DLD1 (cell line): Measurements from ENCODE around the gene CRMP1.
"Not testable (repeated sequence)": the region's sequence is repeated elsewhere in the genome, so short reads cannot be mapped to it uniquely, and the experiment has no call there.

ENCODE experiments used
- in situ Hi-C: cut with HindIII; loops from 2 replicates; pipeline ENCODE4 v1.10.0; 2017; ENCODE audit warnings: low sequenced_read_pairs

The CRMP1 gene

DNA sequence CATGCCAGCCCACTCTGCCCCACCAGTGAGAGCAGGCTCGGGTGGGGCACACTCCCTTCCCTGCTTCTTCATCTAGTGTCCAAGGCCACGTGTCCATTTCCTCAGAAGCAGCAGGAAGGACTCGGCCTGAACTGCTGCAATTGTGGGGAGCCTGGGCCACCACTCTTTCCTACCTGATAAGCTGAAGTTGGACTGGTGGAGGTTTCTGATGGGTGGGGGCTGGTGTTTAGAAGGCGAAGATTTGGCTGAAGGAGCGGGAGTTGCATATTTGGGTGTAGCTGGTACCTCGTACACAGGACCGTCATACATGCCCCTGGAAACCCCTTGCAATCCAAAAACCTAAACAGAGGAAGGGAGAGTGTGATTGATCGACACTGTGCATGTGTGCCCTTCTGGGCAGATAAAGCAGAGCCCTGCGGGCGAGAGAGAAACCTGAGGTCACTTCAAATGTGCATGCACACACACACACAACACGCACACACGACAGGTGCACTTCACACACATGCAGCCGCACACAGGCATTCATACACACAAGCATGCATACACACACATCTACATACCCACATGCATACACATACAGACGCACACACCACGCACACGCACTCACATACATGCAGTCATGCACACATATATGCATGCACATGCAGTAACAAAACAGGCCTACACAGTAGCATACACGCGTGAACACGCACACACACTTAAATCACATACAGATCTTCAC lies 67.4 kb downstream of the CRMP1 start:
- in situ Hi-C loops = no loop called here

DNA sequence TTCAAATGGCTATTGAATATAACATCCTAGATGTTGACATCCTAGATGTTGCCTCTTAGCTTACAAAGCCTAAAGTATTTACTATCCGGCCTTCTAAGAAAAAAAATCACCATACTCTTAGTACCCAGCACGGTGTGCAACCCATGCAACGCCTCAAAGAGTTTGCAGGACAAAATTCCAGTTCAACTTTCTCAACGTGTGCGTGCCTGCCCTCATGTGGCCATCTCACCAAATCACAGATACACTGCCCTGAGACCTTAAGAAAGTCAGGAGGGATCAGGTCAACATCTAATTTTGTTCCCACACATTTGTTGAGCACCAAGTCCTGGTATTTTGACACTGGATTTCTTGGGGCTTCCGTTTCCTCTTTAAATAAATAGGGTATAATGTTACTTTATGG lies 68.3 kb downstream of the CRMP1 start:
- in situ Hi-C loops = no loop called here

GRCh38 chr4:5824227-5824626 lies 68.7 kb downstream of the CRMP1 start:
- in situ Hi-C loops = no loop called here

DNA sequence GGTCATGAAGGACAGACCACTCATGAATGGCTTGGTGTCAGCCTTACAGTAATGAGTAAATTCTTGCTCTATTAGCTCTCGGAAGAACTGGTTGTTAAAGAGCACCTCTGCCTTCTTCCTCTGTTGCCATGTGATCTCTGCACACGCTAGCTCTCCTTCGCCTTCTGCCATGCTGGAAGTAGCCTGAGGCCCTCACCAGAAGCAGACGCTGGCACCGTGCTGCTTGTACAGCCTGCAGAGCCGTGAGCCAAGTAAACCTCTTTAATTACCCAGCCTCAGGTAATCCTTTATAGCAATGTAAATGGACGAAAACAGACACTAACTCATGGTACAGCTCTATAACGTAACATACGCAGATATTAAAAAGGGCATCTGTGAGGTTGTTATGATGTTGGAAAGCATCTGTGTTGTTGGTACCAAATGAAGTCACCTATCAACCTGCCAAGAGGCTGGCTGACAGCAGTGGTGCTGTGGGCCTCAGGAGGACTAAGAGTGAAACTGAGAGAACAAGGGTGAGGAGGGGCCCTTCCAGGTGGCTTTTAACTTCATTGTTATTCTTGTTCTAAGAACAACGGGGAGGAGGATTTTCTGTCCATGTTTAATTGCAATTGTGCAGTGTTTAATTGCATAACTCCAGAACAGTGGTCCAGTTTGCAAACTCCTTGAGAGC lies 69.2 kb downstream of the CRMP1 start:
- in situ Hi-C loops = no loop called here

DNA sequence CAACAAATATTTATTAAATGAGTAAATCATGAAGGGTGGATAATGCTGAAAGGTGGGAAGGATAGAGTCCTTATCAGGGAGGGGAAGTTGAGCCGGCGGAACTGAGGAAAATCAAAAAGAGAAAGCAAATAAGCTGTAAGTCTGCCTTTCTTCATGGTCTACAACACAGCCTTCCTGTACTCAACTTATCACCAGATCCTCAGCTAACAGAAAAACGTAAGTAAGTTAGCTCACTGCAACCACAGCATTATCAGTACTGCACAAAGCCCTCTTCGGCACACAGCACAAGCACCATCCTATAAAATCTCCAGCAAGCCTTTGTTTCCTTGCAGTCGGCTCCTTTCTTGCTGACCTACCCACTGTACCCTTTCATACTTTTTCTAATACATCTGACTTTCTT lies 70.3 kb downstream of the CRMP1 start:
- in situ Hi-C loops = no loop called here

- in situ Hi-C loops = no loop called here
Measured at GRCh38 chr4:5821665-5822358, 71.1 kb downstream of the CRMP1 start.

DNA sequence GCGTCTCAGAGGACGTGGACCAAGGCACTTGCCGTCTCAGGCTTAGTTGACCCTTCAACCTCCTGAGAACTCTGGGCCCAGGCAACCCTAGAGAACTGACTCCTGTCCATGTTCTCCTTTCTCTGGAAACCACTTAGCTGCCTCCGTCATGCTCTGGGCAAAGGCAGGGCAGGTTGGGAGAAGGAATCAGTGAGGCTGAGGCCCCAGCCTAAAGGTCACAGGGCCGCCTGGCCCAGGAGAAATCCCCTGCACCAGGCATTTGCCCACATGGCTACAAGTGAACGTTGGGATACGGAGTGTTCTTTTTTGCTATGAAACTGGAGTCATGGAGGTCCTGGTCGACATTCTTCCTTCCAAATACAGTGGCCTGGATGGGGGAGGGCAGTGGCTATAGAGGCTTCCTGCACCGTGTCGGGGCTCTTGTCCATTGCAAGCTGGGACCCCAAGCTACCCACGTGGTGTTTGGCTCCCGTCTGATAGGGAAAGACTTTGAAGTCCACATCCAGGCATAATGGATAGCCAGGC lies 76.0 kb downstream of the CRMP1 start:
- in situ Hi-C loops = no loop called here

DNA sequence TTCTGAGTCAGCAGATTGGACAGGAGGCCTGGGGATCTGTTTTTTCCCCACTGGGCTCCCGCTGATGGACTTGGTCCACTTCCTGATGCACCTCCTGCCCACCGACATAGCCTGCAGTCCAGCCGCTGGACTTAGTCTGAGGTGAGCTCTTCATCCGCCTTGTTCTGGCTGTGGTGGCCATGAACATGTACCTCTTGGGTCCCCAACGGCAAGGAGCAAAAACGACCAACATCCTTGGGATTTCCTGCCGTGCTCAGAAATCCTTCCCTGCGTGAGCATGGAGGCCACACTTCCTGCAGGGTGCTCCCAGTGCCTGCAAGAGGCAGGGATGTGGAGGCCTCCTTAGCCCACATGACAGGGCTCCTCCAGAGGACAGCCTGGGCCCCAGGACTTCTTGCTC lies 76.8 kb downstream of the CRMP1 start:
- in situ Hi-C loops = no loop called here

- in situ Hi-C loops = no loop called here
Measured at GRCh38 chr4:5815641-5816040, 77.2 kb downstream of the CRMP1 start.

DNA sequence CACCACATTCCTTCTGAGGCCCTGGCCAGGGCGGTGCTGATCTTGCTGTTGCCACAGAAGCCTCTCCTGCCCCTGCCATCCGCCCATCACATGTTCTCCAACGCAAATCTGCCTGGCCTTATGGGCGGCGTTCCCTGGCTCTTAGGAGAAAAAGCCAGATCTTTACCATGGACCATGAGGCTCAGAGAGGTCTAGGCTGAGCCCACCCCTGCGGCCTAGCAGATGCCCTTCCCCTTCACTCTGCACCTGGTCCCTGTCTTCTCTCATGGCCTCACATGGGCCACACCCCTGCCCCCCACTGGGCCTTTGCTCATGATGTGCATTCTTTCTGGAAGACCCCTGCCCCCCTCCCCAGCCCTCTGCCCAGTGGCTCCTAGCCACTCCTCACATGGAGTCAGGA lies 78.5 kb downstream of the CRMP1 start:
- in situ Hi-C loops = no loop called here

- in situ Hi-C loops = no loop called here
Measured at GRCh38 chr4:5813882-5814255, 79.0 kb downstream of the CRMP1 start.

- in situ Hi-C loops = no loop called here
Measured at GRCh38 chr4:5812506-5813229, 80.2 kb downstream of the CRMP1 start.

- in situ Hi-C loops = not testable (repeated sequence)
Measured at GRCh38 chr4:5812057-5812456, 80.8 kb downstream of the CRMP1 start.

DNA sequence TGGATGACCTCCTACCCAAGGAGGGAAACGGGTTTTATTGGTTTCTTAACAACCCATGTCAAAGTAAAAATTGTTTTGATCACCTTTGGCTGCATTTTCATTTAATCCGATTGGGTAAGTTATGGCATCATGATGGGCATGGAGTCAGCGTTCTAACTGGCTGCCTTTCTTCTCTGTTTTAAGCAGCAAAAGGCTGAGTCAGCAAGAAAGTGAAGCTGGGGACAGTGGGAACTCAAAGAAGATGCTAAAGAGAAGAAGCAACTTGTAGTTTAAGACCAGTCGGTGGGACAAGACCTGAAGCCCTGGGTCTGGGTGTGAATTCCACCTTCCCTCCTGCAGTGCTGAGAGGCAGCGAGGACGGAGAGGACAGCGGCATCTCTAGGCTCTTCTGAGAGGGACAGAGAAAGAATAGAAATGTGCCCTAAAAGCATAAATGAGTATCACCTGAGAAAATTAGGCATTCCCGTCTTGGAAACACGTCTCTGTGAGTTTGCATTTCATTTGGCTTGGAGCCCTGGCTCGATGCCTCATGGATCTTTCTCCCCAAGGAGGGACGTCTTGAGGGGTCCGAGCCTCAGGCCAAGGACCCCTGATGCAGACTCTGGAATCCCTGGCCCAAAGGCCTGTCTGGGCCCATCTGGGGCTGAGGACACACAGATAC lies 82.0 kb downstream of the CRMP1 start:
- in situ Hi-C loops = no loop called here

DNA sequence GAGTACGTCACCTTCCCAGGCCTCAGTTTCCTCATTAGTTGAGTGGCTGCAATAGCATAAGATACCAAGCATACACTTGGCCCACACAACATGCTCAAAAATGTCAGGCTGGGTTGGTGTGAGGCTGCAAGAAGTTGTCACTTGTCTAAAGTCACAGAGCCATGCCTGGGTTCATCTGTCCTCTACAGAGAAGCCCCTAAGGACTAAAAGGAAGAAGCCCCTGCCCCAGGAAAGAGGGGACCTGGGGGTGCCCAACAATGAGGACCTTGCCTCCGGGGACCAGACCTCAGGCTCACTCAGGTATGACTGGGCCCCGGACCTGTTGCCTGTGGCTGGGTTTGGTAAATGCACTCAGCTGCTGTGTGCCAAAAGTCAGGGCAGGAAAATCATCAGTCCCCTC lies 82.7 kb downstream of the CRMP1 start:
- in situ Hi-C loops = no loop called here

- in situ Hi-C loops = no loop called here
Measured at GRCh38 chr4:5809216-5809776, 83.6 kb downstream of the CRMP1 start.

DNA sequence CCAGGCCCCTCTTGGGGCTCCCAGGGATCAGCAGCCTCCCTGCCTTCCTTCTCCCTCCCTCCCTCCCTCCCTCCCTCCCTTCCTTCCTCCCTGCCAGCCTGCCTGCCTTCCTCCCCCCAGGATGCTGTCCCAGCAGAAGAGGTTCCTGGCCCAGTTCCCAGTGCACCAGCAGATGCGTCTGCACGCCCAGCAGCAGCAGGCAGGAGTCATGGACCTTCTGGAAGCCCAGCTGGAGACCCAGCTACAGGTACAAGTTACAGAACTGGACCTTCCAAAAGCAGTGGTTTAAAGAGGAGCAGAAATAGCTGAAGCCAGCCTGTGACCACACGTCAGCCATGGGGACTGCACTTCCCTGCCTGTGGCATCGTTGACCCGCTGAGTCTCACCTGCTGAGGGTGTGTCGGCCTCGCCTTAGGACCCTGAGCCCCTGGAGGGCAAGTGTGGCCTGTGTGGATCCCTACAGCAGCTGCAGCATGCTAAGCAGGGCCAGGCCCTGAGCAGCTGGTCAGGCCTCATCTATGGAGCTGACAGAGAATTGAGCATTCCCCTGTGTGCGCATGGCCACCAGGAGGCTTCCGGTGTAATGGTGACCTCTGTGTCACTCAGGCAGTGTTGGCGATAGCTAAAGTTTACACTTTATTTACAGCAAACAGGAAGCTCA lies 84.7 kb downstream of the CRMP1 start:
- in situ Hi-C loops = no loop called here

- in situ Hi-C loops = no loop called here
Measured at GRCh38 chr4:5805270-5805669, 87.6 kb downstream of the CRMP1 start.

DNA sequence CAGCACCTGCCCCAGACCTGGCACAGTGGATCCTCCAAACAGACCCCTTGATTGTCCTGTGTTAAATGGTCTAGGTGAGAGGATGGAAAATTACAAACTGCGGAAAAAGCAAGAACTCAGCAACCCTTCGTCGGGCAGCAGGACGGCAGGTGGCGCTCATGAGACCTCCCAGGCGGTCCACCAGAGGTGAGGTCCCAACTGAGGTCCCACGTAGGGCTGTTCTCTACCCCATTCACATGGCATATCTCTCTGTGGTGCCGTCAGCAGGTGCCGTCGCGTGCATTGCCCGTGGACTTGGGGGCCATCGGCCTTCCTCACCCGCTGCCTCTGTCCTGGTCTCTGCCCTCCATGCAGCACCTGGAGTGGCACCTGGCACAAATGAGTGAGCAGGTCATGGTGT lies 88.2 kb downstream of the CRMP1 start:
- in situ Hi-C loops = no loop called here

DNA sequence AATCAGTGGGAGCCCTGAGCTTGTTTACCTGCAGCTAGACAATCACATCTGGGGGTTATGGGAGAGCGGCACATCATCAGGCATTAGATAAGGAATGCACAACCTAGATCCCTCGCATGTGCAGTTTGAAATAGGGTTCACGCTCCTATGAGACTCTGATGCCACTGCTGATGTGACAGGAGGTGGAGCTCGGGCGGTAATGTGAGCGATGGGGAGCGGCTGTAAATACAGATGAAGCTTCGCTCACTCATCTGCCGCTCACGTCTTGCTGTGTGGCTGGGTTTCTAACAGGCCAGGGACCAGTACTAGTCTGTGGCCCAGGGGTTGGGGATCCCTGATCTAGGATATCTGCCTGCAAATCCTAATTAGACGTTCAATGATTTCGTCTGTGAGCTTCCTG lies 90.3 kb downstream of the CRMP1 start:
- in situ Hi-C loops = no loop called here
